Upper lobe of left lung (tissue), 6 donors: ENCODE data around the gene KDM5B. TPM values are rescaled to one million over a fixed set of nuclear protein-coding genes. Genes with fewer than 3 reads are reported as not detected.

Experiments used
- ATAC-seq, 2 donors: fragments of 200-7000 bp; cut with Tn5 transposase; one replicate each; pipeline ENCODE4 v1.9.1; 2022; ENCODE audit warnings: mild to moderate bottlenecking in 2 of 2, moderate library complexity in 2 of 2; ENCODE audit not compliant: low FRiP score in 2 of 2
- DNase-seq, 2 donors: peaks; one replicate each; pipeline ENCODE4 v3.0.0-alpha.2; 2019 to 2020
- H3K27ac ChIP-seq, 4 donors: fragments of 200-600 bp; sonication (generic); one replicate each; pipeline ENCODE4 v1.5.1; 2016 to 2019
- H3K27me3 ChIP-seq, 4 donors: fragments of 200-600 bp; sonication (generic); one replicate each; pipeline ENCODE4 v1.5.1; 2017 to 2019
- H3K36me3 ChIP-seq, 4 donors: fragments of 200-600 bp; sonication (generic); one replicate each; pipeline ENCODE4 v1.5.1; 2016 to 2019
- H3K4me1 ChIP-seq, 4 donors: fragments of 200-600 bp; sonication (generic); one replicate each; pipeline ENCODE4 v1.5.1; 2018 to 2019
- H3K4me3 ChIP-seq, 4 donors: fragments of 200-600 bp; sonication (generic); one replicate each; pipeline ENCODE4 v1.5.1; 2017 to 2019; ENCODE audit warnings: mild to moderate bottlenecking in 2 of 4, moderate library complexity in 1 of 4
- H3K9me3 ChIP-seq, 4 donors: fragments of 200-600 bp; sonication (generic); one replicate each; pipeline ENCODE4 v1.5.1; 2018 to 2019
- EP300 ChIP-seq, 4 donors: sonication (generic); formaldehyde crosslinking; IDR thresholded peaks; one replicate each; pipeline ENCODE4 v1.5.1; 2017; ENCODE audit warnings: antibody characterized with exemption in 4 of 4, control low read depth in 2 of 4
- POLR2A ChIP-seq, 4 donors: fragments of 450-650 bp; IDR thresholded peaks; one replicate each; pipeline ENCODE4 v1.5.1; 2016 to 2017; ENCODE audit warnings: antibody characterized with exemption in 4 of 4, mild to moderate bottlenecking in 2 of 4
- POLR2AphosphoS5 ChIP-seq, 2 donors: sonication (generic); formaldehyde crosslinking; IDR thresholded peaks; one replicate each; pipeline ENCODE4 v1.5.1; 2017; ENCODE audit warnings: antibody characterized with exemption in 2 of 2
- WGBS, 2 donors: methylation state at CpG; one replicate each; pipeline ENCODE4 v1.1.5; 2017 to 2018; 5-methylcytosine and 5-hydroxymethylcytosine counted together
- total RNA-seq, 6 donors: library from RNA; depleted of rRNA in 4 of 6; stranded (reverse); fragments of >200 nt in 4 of 6; gene quantifications; one replicate each; pipeline versions ENCODE4 v1.1.0 to v1.2.1, GENCODE V29; 2016 to 2021
- TF ChIP-seq, protein P1 (sequence below), 6 experiments: fragments of 450-650 bp in 4 of 6; fragments of 200-600 bp in 2 of 6; sonication (generic) in 2 of 6; IDR thresholded peaks; one replicate each; pipeline ENCODE4 v1.5.1; 2016 to 2019; ENCODE audit warnings: antibody characterized with exemption in 6 of 6
- donor health status: DM: no; HTN: no; CAD: no; lungs with moderate emphysema.
- donor health status: DM: no; HTN: yes; CAD: no; lungs with severe emphysema.

Gene KDM5B
- total RNA-seq, 6 donors from 2014 or later = 42.2 to 102 (median 51.6) TPM

- peaks cover 7 to 24% (median 12%) of the 10 kb centered on the region in 4 donors for H3K4me1 ChIP-seq
- ATAC-seq (no peak), DNase-seq (no peak)
- H3K27me3 ChIP-seq = no peaks in the 10 kb centered on the region
- H3K36me3 ChIP-seq = no peaks in the 10 kb centered on the region
- no peak overlapping the region for H3K4me3 ChIP-seq
- H3K9me3 ChIP-seq = no peaks in the 10 kb centered on the region
- no peak overlapping the region for H3K27ac ChIP-seq
- TF ChIP-seq, protein P1, sequence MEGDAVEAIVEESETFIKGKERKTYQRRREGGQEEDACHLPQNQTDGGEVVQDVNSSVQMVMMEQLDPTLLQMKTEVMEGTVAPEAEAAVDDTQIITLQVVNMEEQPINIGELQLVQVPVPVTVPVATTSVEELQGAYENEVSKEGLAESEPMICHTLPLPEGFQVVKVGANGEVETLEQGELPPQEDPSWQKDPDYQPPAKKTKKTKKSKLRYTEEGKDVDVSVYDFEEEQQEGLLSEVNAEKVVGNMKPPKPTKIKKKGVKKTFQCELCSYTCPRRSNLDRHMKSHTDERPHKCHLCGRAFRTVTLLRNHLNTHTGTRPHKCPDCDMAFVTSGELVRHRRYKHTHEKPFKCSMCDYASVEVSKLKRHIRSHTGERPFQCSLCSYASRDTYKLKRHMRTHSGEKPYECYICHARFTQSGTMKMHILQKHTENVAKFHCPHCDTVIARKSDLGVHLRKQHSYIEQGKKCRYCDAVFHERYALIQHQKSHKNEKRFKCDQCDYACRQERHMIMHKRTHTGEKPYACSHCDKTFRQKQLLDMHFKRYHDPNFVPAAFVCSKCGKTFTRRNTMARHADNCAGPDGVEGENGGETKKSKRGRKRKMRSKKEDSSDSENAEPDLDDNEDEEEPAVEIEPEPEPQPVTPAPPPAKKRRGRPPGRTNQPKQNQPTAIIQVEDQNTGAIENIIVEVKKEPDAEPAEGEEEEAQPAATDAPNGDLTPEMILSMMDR (IDR thresholded peaks at IDR 0.05) = no peak
- no peak for TF ChIP-seq POLR2AphosphoS5 (IDR thresholded peaks at IDR 0.05)
- no peak for TF ChIP-seq POLR2A (IDR thresholded peaks at IDR 0.05)
- TF ChIP-seq EP300 (IDR thresholded peaks at IDR 0.05) = no peak
Measured at GRCh38 chr1:202794051-202794740, 14.0 kb downstream of the KDM5B start.

DNA sequence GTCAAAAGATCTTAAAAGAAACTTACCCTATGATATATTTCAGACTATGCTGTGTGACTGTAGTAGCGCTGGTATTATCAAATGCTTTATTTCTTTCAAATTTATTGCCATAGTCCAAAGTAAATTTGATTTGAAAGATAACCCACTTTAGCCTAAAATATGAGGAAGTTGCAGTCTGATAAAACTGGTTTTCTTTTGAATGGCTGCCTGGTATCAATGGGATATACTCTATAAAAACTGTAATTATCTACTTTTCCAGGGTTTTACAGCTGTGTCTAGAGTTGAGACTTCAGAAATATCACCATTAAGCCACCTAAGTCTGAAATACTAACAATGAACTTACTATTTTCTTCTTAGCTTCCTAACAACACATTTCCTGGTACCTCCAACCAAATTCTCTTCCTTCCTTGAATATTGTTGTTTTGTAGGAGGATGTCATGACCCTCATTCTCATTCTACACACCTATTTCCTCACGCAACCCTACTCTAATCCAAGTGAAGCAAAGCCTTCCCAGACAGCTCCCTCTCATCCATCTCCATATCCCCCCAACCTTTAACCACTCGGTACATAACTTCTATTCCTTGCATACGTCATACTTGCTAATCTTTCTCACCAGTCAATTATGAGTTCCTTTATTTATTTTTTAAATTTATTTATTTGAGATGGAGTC lies 17.0 kb downstream of the KDM5B start:
- Histone ChIP-seq H3K36me3 (no peaks in the 10 kb centered on the region), H3K4me3 (no peak overlapping the region), H3K27ac (no peak overlapping the region), H3K9me3 (no peaks in the 10 kb centered on the region), H3K27me3 (no peaks in the 10 kb centered on the region), H3K4me1 (peaks cover 7 to 19% (median 10%) of the 10 kb centered on the region in 4 donors)
- 76% methylated on average over 4 of the region's 4 CpGs for WGBS, 2 donors
- DNase-seq (no peak), ATAC-seq (no peak)
- no peak for TF ChIP-seq POLR2A (IDR thresholded peaks at IDR 0.05)
- TF ChIP-seq EP300 (IDR thresholded peaks at IDR 0.05) = no peak
- TF ChIP-seq, protein P1 (IDR thresholded peaks at IDR 0.05) = no peak
- TF ChIP-seq POLR2AphosphoS5 (IDR thresholded peaks at IDR 0.05) = no peak

DNA sequence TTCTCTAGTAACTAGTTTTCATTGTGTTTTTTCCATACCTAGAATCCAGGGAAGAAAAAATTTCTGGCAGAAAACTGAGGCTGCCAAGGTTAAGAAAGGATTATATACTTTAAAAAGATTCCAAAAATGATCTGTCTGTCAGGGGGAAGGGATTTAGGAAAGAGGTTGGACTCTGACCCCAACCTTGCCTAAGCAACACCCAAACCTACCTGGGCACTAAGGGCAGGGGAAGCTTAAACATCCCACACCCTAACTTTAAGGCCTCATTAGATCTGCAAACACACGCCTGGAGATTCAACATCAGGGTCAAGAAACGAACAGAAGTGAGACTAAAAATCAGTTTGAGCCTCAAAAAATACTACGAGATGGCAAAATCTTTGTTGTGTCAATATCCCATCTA lies 19.4 kb downstream of the KDM5B start:
- TF ChIP-seq EP300 (IDR thresholded peaks at IDR 0.05) = no peak
- TF ChIP-seq POLR2AphosphoS5 (IDR thresholded peaks at IDR 0.05) = no peak
- TF ChIP-seq, protein P1 (IDR thresholded peaks at IDR 0.05) = no peak
- no peak for TF ChIP-seq POLR2A (IDR thresholded peaks at IDR 0.05)
- no peak for ATAC-seq
- Histone ChIP-seq H3K27ac (no peak overlapping the region), H3K27me3 (no peaks in the 10 kb centered on the region), H3K36me3 (no peaks in the 10 kb centered on the region), H3K4me1 (peaks cover 7 to 20% (median 10%) of the 10 kb centered on the region in 4 donors), H3K9me3 (no peaks in the 10 kb centered on the region), H3K4me3 (no peak overlapping the region)
- WGBS, 2 donors = 83 to 92% methylated on average over 3 of the region's 3 CpGs
- no peak for DNase-seq

- DNase-seq (no peak), ATAC-seq (no peak)
- no peak overlapping the region for H3K4me3 ChIP-seq
- H3K36me3 ChIP-seq = no peaks in the 10 kb centered on the region
- WGBS, 2 donors = 75 to 82% methylated on average over 4 of the region's 4 CpGs
- H3K9me3 ChIP-seq = no peaks in the 10 kb centered on the region
- H3K27ac ChIP-seq = no peak overlapping the region
- peaks cover 4 to 27% (median 10%) of the 10 kb centered on the region in 4 donors for H3K4me1 ChIP-seq
- no peak for TF ChIP-seq EP300 (IDR thresholded peaks at IDR 0.05)
- TF ChIP-seq POLR2A (IDR thresholded peaks at IDR 0.05) = no peak
- TF ChIP-seq, protein P1 (IDR thresholded peaks at IDR 0.05) = no peak
- TF ChIP-seq POLR2AphosphoS5 (IDR thresholded peaks at IDR 0.05) = no peak
- H3K27me3 ChIP-seq = no peaks in the 10 kb centered on the region
Measured at GRCh38 chr1:202786804-202787203, 21.4 kb downstream of the KDM5B start.
